IMR-90 (cell line): Measurements from ENCODE around the gene LIPG. TPM values are rescaled to one million over a fixed set of nuclear protein-coding genes. Genes with fewer than 3 reads are reported as not detected.

ENCODE experiments used
- ATAC-seq: fragments of 200-7000 bp; cut with Tn5 transposase; 2 replicates; pipeline ENCODE4 v1.9.1; 2020; ENCODE audit warnings: low read depth, mild to moderate bottlenecking, moderate library complexity
- BruUV-seq: library from RNA; stranded (reverse); fragments of 400-500 nt; replicated peaks from 2 replicates; lab custom pipeline; 2021; lab: Mats Ljungman, UMichigan
- CTCF ChIA-PET: fragments of 300-600 bp; formaldehyde crosslinking; extraction: SDS; loops from one replicate; lab custom pipeline; 2021; ENCODE audit warnings: antibody characterized with exemption; lab: Yijun Ruan, JAX
- POLR2A ChIA-PET: fragments of 300-600 bp; sonication (Branson Sonifier 250); formaldehyde crosslinking; loops from one replicate; lab custom pipeline; 2022; ENCODE audit warnings: antibody characterized with exemption; ENCODE audit not compliant: unreplicated experiment; lab: Charles Lee
- DNase-seq: peaks from one replicate; pipeline ENCODE4 v3.0.0; 2013
- H2AFZ ChIP-seq: replicated peaks from 2 replicates; pipeline ENCODE3; 2013; ENCODE audit warnings: low read length, mild to moderate bottlenecking; ENCODE audit not compliant: poor library complexity
- H2AK5ac ChIP-seq: 2 replicates; pipeline ENCODE4 v1.6.1; 2013; ENCODE audit warnings: low read depth, low read length, inconsistent platforms
- H2AK9ac ChIP-seq: replicated peaks from 2 replicates; pipeline ENCODE3; 2013; ENCODE audit warnings: mild to moderate bottlenecking, low read depth, low read length, moderate library complexity; ENCODE audit not compliant: poor library complexity
- H2BK120ac ChIP-seq: 2 replicates; pipeline ENCODE4 v1.6.1; 2013; ENCODE audit warnings: low read depth, low read length, inconsistent platforms
- H2BK15ac ChIP-seq: 3 replicates; pipeline ENCODE4 v1.6.1; 2013; ENCODE audit warnings: low read depth, low read length, inconsistent platforms
- H2BK20ac ChIP-seq: 2 replicates; pipeline ENCODE4 v1.6.1; 2013; ENCODE audit warnings: low read depth, mild to moderate bottlenecking, inconsistent platforms, low read length, moderate library complexity
- H2BK5ac ChIP-seq: 2 replicates; pipeline ENCODE4 v1.6.1; 2013; ENCODE audit warnings: mild to moderate bottlenecking, low read depth, low read length, inconsistent platforms; ENCODE audit not compliant: poor library complexity, severe bottlenecking
- H3K14ac ChIP-seq: replicated peaks from 2 replicates; pipeline ENCODE4 v1.6.1; 2013; ENCODE audit warnings: low read depth, low read length, inconsistent platforms
- H3K18ac ChIP-seq: 2 replicates; pipeline ENCODE4 v1.6.1; 2013; ENCODE audit warnings: low read depth, low read length, control low read depth
- H3K23ac ChIP-seq: 2 replicates; pipeline ENCODE4 v1.6.1; 2013; ENCODE audit warnings: low read depth, low read length, inconsistent platforms
- H3K27ac ChIP-seq: 2 replicates; pipeline ENCODE4 v1.5.1; 2013; ENCODE audit warnings: mild to moderate bottlenecking, control low read depth, low read length; ENCODE audit not compliant: insufficient read depth
- H3K27me3 ChIP-seq: 2 replicates; pipeline ENCODE4 v1.6.1; 2013; ENCODE audit warnings: low read length; ENCODE audit not compliant: control insufficient read depth, insufficient read depth
- H3K36me3 ChIP-seq: 2 replicates; pipeline ENCODE4 v1.6.1; 2013; ENCODE audit warnings: low read length, mixed read lengths; ENCODE audit not compliant: control insufficient read depth, insufficient read depth
- H3K4ac ChIP-seq: 2 replicates; pipeline ENCODE4 v1.6.1; 2013; ENCODE audit warnings: low read depth, low read length, inconsistent platforms
- H3K4me1 ChIP-seq: 2 replicates; pipeline ENCODE4 v1.6.1; 2013; ENCODE audit warnings: low read length, mixed read lengths; ENCODE audit not compliant: control insufficient read depth, insufficient read depth
- H3K4me2 ChIP-seq: 2 replicates; pipeline ENCODE4 v1.6.1; 2013; ENCODE audit warnings: low read depth, mild to moderate bottlenecking, control low read depth, low read length, moderate library complexity
- H3K4me3 ChIP-seq: 2 replicates; pipeline ENCODE4 v1.5.1; 2013; ENCODE audit warnings: low read depth, mild to moderate bottlenecking, control low read depth, low read length, moderate library complexity; ENCODE audit not compliant: insufficient read depth
- H3K56ac ChIP-seq: 2 replicates; pipeline ENCODE4 v1.6.1; 2013; ENCODE audit warnings: low read length, inconsistent platforms; ENCODE audit not compliant: insufficient read depth; ENCODE audit errors: extremely low read depth
- H3K79me1 ChIP-seq, 2 experiments: 2 replicates each; pipeline ENCODE4 v1.6.1; 2013; ENCODE audit warnings: low read length in 2 of 2, inconsistent platforms in 1 of 2, low read depth in 1 of 2
- H3K9ac ChIP-seq: 2 replicates; pipeline ENCODE4 v1.6.1; 2013; ENCODE audit warnings: low read depth, low read length, control low read depth
- H3K9me1 ChIP-seq: 2 replicates; pipeline ENCODE4 v1.6.1; 2013; ENCODE audit warnings: low read length, inconsistent platforms; ENCODE audit not compliant: insufficient read depth
- H3K9me3 ChIP-seq: 2 replicates; pipeline ENCODE4 v1.6.1; 2013; ENCODE audit warnings: low read length; ENCODE audit not compliant: control insufficient read depth, insufficient read depth
- H4K20me1 ChIP-seq: 2 replicates; pipeline ENCODE4 v1.6.1; 2013; ENCODE audit warnings: low read length, inconsistent platforms; ENCODE audit not compliant: insufficient read depth
- H4K5ac ChIP-seq: 2 replicates; pipeline ENCODE4 v1.6.1; 2013; ENCODE audit warnings: mild to moderate bottlenecking, low read depth, low read length, control low read depth
- H4K8ac ChIP-seq, 2 experiments: 2 replicates each; pipeline ENCODE4 v1.6.1; 2013; ENCODE audit warnings: low read depth in 2 of 2, low read length in 2 of 2, control low read depth in 1 of 2, inconsistent platforms in 1 of 2
- H4K91ac ChIP-seq: 2 replicates; pipeline ENCODE4 v1.6.1; 2013; ENCODE audit warnings: low read depth, low read length, inconsistent platforms; ENCODE audit not compliant: insufficient read depth
- BHLHE40 ChIP-seq: fragments of 150-350 bp; IDR thresholded peaks from 2 replicates; pipeline ENCODE4 v1.6.1; 2016; ENCODE audit warnings: mild to moderate bottlenecking, low read depth, low read length
- CEBPB ChIP-seq: IDR thresholded peaks from 2 replicates; pipeline ENCODE4 v1.6.1; 2012; ENCODE audit warnings: low read depth, low read length, improper control_type of control experiment
- CHD1 ChIP-seq: IDR thresholded peaks from 2 replicates; pipeline ENCODE4 v1.6.1; 2012; ENCODE audit warnings: low read depth, low read length, improper control_type of control experiment
- CTCF ChIP-seq: conservative IDR thresholded peaks from 2 replicates; pipeline ENCODE4 v1.5.1; 2012; ENCODE audit warnings: mild to moderate bottlenecking, low read depth, low read length, improper control_type of control experiment
- MAFK ChIP-seq: IDR thresholded peaks from 2 replicates; pipeline ENCODE4 v1.6.1; 2012; ENCODE audit warnings: low read depth, low read length, improper control_type of control experiment
- MAZ ChIP-seq: IDR thresholded peaks from 2 replicates; pipeline ENCODE4 v1.6.1; 2012; ENCODE audit warnings: low read depth, mild to moderate bottlenecking, low read length, improper control_type of control experiment, moderate library complexity, borderline replicate concordance
- MXI1 ChIP-seq: IDR thresholded peaks from 2 replicates; pipeline ENCODE4 v1.6.1; 2012; ENCODE audit warnings: low read depth, mild to moderate bottlenecking, low read length, moderate library complexity, borderline replicate concordance
- NFE2L2 ChIP-seq: fragments of 150-350 bp; IDR thresholded peaks from 2 replicates; pipeline ENCODE4 v1.6.1; 2016; ENCODE audit warnings: low read depth, mild to moderate bottlenecking, low read length
- POLR2A ChIP-seq: IDR thresholded peaks from 2 replicates; pipeline ENCODE4 v1.6.1; 2012; ENCODE audit warnings: mild to moderate bottlenecking, low read depth, low read length
- RAD21 ChIP-seq: IDR thresholded peaks from 2 replicates; pipeline ENCODE4 v1.6.1; 2012; ENCODE audit warnings: low read length, improper control_type of control experiment
- RCOR1 ChIP-seq: IDR thresholded peaks from 2 replicates; pipeline ENCODE4 v1.6.1; 2012; ENCODE audit warnings: mild to moderate bottlenecking, low read length, improper control_type of control experiment; ENCODE audit not compliant: insufficient replicate concordance
- RFX5 ChIP-seq: IDR thresholded peaks from 2 replicates; pipeline ENCODE4 v1.8.0; 2012; ENCODE audit warnings: low read depth, mild to moderate bottlenecking, low read length, moderate library complexity
- SMC3 ChIP-seq: fragments of 150-350 bp; IDR thresholded peaks from 2 replicates; pipeline ENCODE4 v1.6.1; 2016; ENCODE audit warnings: low read depth, mild to moderate bottlenecking, antibody characterized with exemption, low read length, moderate library complexity
- USF2 ChIP-seq: fragments of 150-350 bp; IDR thresholded peaks from 2 replicates; pipeline ENCODE4 v1.6.1; 2017; ENCODE audit warnings: mild to moderate bottlenecking, antibody characterized with exemption, low read length, low read depth
- WGBS, 2 experiments: methylation state at CpG; one replicate each; pipeline versions ENCODE4 v1.1.5 to v1.1.7; 2013; ENCODE audit warnings: missing lambda C conversion rate in 2 of 2; ENCODE audit not compliant: insufficient read length in 1 of 2; ENCODE audit errors: extremely low coverage in 2 of 2; 5-methylcytosine and 5-hydroxymethylcytosine counted together
- dilution Hi-C: fragments of 300-500 bp; cut with HindIII; formaldehyde crosslinking; loops from one replicate; pipeline ENCODE4 v1.14.3; 2018; ENCODE audit warnings: low sequenced_read_pairs; ENCODE audit not compliant: unreplicated experiment
- in situ Hi-C: fragments of 300-500 bp; cut with MboI; formaldehyde crosslinking; loops from 3 replicates; pipeline ENCODE4 v1.14.3; 2019; ENCODE audit warnings: low sequenced_read_pairs, inconsistent platforms, mixed read lengths
- intact Hi-C: fragments of 100-400 bp; cut with micrococcal nuclease; formaldehyde crosslinking; loops from 2 replicates; pipeline ENCODE4 v1.10.0; 2022
- polyA plus RNA-seq, 3 experiments: library from polyadenylated mRNA; depleted of rRNA; stranded (reverse); fragments of >200 nt; gene quantifications; 2 replicates each; pipeline ENCODE4 v1.2.3, GENCODE V29; 2012; ENCODE audit warnings: low replicate concordance in 1 of 3
- total RNA-seq: library from RNA; depleted of rRNA; stranded (reverse); fragments of >200 nt; gene quantifications from 2 replicates; pipeline ENCODE4 v1.2.3, GENCODE V29; 2012

LIPG gene
- total and polyA plus RNA-seq, 2 of the 4 experiments (the other 2 are of a cell fraction): under 0.01 to 0.14 TPM

- no peak overlapping the region for H3K4me3 ChIP-seq
- H2AK5ac ChIP-seq: no peak overlapping the region
- H2BK15ac ChIP-seq: no peak overlapping the region
- H3K36me3 ChIP-seq: no peaks in the 10 kb centered on the region
- CTCF ChIA-PET: no interaction called here
- no peak overlapping the region for H3K23ac ChIP-seq
- intact Hi-C loops: no loop called here
- BruUV-seq: no TSS peak
- H3K27me3 ChIP-seq: peaks cover 40% of the 10 kb centered on the region
- no peak overlapping the region for H3K27ac ChIP-seq
- in situ Hi-C loops: no loop called here
- no peak overlapping the region for H4K5ac ChIP-seq
- H3K9me1 ChIP-seq: peaks cover 5% of the 10 kb centered on the region; the same call in 1 of the 2 replicates
- no peak overlapping the region for H2AK9ac ChIP-seq
- whole genome bisulfite sequencing, 2 experiments: 0% methylated on average over 1 of the region's 12 CpGs; no CpG with 5 or more reads in 1 of the 2 experiments
- no peak overlapping the region for H3K56ac ChIP-seq
- H3K9ac ChIP-seq: no peak overlapping the region
- peaks cover 3% of the 10 kb centered on the region; the same call in 1 of the 2 replicates for H4K20me1 ChIP-seq
- no peaks in the 10 kb centered on the region for H3K79me1 ChIP-seq
- ATAC-seq: no peak
- no peak for DNase-seq
- no peaks in the 10 kb centered on the region for H3K9me3 ChIP-seq
- no peak overlapping the region for H3K18ac ChIP-seq
- H3K14ac ChIP-seq: no peak overlapping the region
- H2BK5ac ChIP-seq: no peak overlapping the region
- dilution Hi-C loops: no loop called here
- H2BK120ac ChIP-seq: no peak overlapping the region
- no peak overlapping the region for H2BK20ac ChIP-seq
- peaks cover 6% of the 10 kb centered on the region; the same call in 1 of the 2 replicates for H3K4me1 ChIP-seq
- no peak for TF ChIP-seq NFE2L2
- no peak for TF ChIP-seq RFX5
- no peak for TF ChIP-seq POLR2A
- TF ChIP-seq USF2: no peak
- no peak for TF ChIP-seq RCOR1
- no peak for TF ChIP-seq CHD1
- TF ChIP-seq BHLHE40: no peak
- no peak for TF ChIP-seq CEBPB
- no peak for TF ChIP-seq CTCF
- no peak for TF ChIP-seq MAFK
- no peak for TF ChIP-seq SMC3
- TF ChIP-seq RAD21: no peak
- no peak for TF ChIP-seq MXI1
- no peak for TF ChIP-seq MAZ
- POLR2A ChIA-PET: no interaction called here
- H2AFZ ChIP-seq: no peak overlapping the region
- no peak overlapping the region for H4K91ac ChIP-seq
- H3K4ac ChIP-seq: no peak overlapping the region
- H4K8ac ChIP-seq: no peak overlapping the region
- H3K4me2 ChIP-seq: no peak overlapping the region
Observed at GRCh38 chr18:49621717-49622351, 60.0 kb downstream of the LIPG start.
